ENCODE measurements around the gene RTP3. TPM values are rescaled to one million over a fixed set of nuclear protein-coding genes. Genes with fewer than 3 reads are reported as not detected.
"Not testable (repeated sequence)": the region's sequence is repeated elsewhere in the genome, so short reads cannot be mapped to it uniquely, and the experiment has no call there.

RTP3 gene
- polyA plus RNA-seq, 1 of the 3 experiments (the other 2 are of a cell fraction): not detected

DNA sequence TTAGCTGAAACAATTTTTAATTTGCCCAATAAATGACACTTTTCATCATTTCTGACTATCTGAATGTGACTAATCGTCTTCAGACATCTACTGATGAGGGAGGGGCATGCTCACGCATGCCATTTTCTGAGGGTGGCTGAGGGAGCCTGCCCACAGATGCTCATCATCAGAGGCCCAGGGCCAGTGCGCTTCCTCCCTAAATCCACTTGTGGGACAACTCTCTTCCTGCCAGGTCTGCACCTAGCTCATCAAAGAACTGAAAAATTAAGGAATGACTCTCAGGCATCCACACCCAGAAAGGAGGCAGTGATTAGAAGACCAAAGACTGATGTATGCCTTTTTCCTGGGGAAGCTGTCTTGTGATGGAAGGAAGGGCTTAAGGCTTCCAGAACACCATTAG lies 22.8 kb downstream of the RTP3 start:
- Histone ChIP-seq H3K4me2 (no peak overlapping the region), H3F3A (replicated peaks; ENCODE audit: insufficient read depth) (no peaks in the 10 kb centered on the region), H3K4me1 (ENCODE audit: control insufficient read depth in 1 of 2, insufficient read depth in 2 of 2, low read depth in 1 of 2, low read length in 1 of 2) (no peaks in the 10 kb centered on the region), H3K27me3 (ENCODE audit: insufficient read depth) (no peaks in the 10 kb centered on the region), H3K36me3 (replicated peaks in 1 of 2; ENCODE audit: control insufficient read depth in 1 of 2, insufficient read depth in 2 of 2, low read length in 1 of 2) (no peaks in the 10 kb centered on the region), H3K4me3 (ENCODE audit: low read depth in 2 of 2, low read length in 1 of 2) (no peak overlapping the region), H3K27ac (ENCODE audit: low read depth in 2 of 2, low read length in 1 of 2) (no peak overlapping the region), H3K79me2 (ENCODE audit: insufficient read depth) (no peaks in the 10 kb centered on the region), H4K20me1 (ENCODE audit: insufficient read depth) (no peaks in the 10 kb centered on the region), H3K9me3 (no peaks in the 10 kb centered on the region), H2AFZ (ENCODE audit: low read depth) (no peak overlapping the region), H3K9me2 (no peaks in the 10 kb centered on the region), H3K9ac (no peak overlapping the region)
- ChIA-PET POLR2A (no interaction called here), CTCF (interaction anchor here (2.4 kb wide), 1 partner anchor 31 kb away, joined by 10 read pairs; no protein-coding TSS in a partner anchor)
- DNase-seq: no peak
- TF ChIP-seq, protein P1, sequence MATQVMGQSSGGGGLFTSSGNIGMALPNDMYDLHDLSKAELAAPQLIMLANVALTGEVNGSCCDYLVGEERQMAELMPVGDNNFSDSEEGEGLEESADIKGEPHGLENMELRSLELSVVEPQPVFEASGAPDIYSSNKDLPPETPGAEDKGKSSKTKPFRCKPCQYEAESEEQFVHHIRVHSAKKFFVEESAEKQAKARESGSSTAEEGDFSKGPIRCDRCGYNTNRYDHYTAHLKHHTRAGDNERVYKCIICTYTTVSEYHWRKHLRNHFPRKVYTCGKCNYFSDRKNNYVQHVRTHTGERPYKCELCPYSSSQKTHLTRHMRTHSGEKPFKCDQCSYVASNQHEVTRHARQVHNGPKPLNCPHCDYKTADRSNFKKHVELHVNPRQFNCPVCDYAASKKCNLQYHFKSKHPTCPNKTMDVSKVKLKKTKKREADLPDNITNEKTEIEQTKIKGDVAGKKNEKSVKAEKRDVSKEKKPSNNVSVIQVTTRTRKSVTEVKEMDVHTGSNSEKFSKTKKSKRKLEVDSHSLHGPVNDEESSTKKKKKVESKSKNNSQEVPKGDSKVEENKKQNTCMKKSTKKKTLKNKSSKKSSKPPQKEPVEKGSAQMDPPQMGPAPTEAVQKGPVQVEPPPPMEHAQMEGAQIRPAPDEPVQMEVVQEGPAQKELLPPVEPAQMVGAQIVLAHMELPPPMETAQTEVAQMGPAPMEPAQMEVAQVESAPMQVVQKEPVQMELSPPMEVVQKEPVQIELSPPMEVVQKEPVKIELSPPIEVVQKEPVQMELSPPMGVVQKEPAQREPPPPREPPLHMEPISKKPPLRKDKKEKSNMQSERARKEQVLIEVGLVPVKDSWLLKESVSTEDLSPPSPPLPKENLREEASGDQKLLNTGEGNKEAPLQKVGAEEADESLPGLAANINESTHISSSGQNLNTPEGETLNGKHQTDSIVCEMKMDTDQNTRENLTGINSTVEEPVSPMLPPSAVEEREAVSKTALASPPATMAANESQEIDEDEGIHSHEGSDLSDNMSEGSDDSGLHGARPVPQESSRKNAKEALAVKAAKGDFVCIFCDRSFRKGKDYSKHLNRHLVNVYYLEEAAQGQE (IDR thresholded peaks at IDR 0.05; ENCODE audit: low read depth, low read length): no peak
- TF ChIP-seq MEF2A (IDR thresholded peaks at IDR 0.05; ENCODE audit: borderline replicate concordance, low read depth) (no peak), RFX5 (IDR thresholded peaks at IDR 0.05; ENCODE audit: low read length) (no peak), POLR2AphosphoS5 (IDR thresholded peaks at IDR 0.05; ENCODE audit: low read depth, low read length) (no peak), EP300 (IDR thresholded peaks at IDR 0.05; ENCODE audit: borderline replicate concordance in 1 of 2, low read depth in 1 of 2, low read length in 1 of 2) (no peak), MXI1 (IDR thresholded peaks at IDR 0.05; ENCODE audit: low read depth, low read length) (no peak), TCF12 (IDR thresholded peaks at IDR 0.05) (no peak), GABPA (IDR thresholded peaks at IDR 0.05; ENCODE audit: low read depth) (no peak)
- TF ChIP-seq, protein P2, sequence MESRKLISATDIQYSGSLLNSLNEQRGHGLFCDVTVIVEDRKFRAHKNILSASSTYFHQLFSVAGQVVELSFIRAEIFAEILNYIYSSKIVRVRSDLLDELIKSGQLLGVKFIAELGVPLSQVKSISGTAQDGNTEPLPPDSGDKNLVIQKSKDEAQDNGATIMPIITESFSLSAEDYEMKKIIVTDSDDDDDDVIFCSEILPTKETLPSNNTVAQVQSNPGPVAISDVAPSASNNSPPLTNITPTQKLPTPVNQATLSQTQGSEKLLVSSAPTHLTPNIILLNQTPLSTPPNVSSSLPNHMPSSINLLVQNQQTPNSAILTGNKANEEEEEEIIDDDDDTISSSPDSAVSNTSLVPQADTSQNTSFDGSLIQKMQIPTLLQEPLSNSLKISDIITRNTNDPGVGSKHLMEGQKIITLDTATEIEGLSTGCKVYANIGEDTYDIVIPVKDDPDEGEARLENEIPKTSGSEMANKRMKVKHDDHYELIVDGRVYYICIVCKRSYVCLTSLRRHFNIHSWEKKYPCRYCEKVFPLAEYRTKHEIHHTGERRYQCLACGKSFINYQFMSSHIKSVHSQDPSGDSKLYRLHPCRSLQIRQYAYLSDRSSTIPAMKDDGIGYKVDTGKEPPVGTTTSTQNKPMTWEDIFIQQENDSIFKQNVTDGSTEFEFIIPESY (IDR thresholded peaks at IDR 0.05; ENCODE audit: borderline replicate concordance, low read depth): no peak
- TF ChIP-seq, protein P3, sequence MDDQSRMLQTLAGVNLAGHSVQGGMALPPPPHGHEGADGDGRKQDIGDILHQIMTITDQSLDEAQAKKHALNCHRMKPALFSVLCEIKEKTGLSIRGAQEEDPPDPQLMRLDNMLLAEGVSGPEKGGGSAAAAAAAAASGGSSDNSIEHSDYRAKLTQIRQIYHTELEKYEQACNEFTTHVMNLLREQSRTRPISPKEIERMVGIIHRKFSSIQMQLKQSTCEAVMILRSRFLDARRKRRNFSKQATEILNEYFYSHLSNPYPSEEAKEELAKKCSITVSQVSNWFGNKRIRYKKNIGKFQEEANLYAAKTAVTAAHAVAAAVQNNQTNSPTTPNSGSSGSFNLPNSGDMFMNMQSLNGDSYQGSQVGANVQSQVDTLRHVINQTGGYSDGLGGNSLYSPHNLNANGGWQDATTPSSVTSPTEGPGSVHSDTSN (IDR thresholded peaks at IDR 0.05): no peak
- 59% methylated on average over 3 of the region's 3 CpGs for WGBS (ENCODE audit: low lambda C conversion rate)

DNA sequence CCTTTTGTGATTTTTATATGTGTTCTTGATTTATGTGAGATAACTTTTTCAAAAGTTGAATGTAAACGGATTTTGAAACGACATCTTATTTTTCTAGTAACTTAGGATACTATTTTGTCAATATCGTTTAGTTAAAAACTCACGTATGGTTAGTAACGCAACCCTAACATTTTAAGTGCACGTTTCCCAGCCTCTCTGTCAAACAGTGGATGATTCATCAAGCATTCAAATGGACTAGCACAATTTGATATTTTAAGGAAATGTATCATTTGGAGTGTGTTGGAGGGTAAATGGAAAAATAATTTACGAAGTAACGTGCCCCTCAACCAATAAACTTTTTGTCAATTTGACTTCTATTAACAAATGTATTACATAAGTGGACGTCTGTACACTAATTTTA lies 23.3 kb downstream of the RTP3 start:
- H3K4me1 ChIP-seq (ENCODE audit: control insufficient read depth in 1 of 2, insufficient read depth in 2 of 2, low read depth in 1 of 2, low read length in 1 of 2): no peaks in the 10 kb centered on the region
- ChIA-PET POLR2A (no interaction called here), CTCF (interaction anchor here (2.4 kb wide), 1 partner anchor 32 kb away, joined by 10 read pairs; no protein-coding TSS in a partner anchor)
- WGBS (ENCODE audit: low lambda C conversion rate): 72% methylated on average over 9 of the region's 9 CpGs
- H3K4me3 ChIP-seq (ENCODE audit: low read depth in 2 of 2, low read length in 1 of 2): no peak overlapping the region
- no peak overlapping the region for H2AFZ ChIP-seq (ENCODE audit: low read depth)
- H3K4me2 ChIP-seq: no peak overlapping the region
- H3K27me3 ChIP-seq (ENCODE audit: insufficient read depth): no peaks in the 10 kb centered on the region
- DNase-seq: no peak
- no peaks in the 10 kb centered on the region for H3K79me2 ChIP-seq (ENCODE audit: insufficient read depth)
- H3K9me3 ChIP-seq: no peaks in the 10 kb centered on the region
- H3K27ac ChIP-seq (ENCODE audit: low read depth in 2 of 2, low read length in 1 of 2): no peak overlapping the region
- H3K36me3 ChIP-seq (replicated peaks in 1 of 2; ENCODE audit: control insufficient read depth in 1 of 2, insufficient read depth in 2 of 2, low read length in 1 of 2): no peaks in the 10 kb centered on the region
- TF ChIP-seq MEF2A (IDR thresholded peaks at IDR 0.05; ENCODE audit: borderline replicate concordance, low read depth) (no peak), TCF12 (IDR thresholded peaks at IDR 0.05) (no peak), MXI1 (IDR thresholded peaks at IDR 0.05; ENCODE audit: low read depth, low read length) (no peak), EZH2phosphoT487 (IDR thresholded peaks at IDR 0.05; ENCODE audit: borderline replicate concordance, low read depth) (no peak)
- no peak overlapping the region for H3K9ac ChIP-seq
- no peaks in the 10 kb centered on the region for H3F3A ChIP-seq (replicated peaks; ENCODE audit: insufficient read depth)
- H3K9me2 ChIP-seq: no peaks in the 10 kb centered on the region
- no peaks in the 10 kb centered on the region for H4K20me1 ChIP-seq (ENCODE audit: insufficient read depth)

DNA sequence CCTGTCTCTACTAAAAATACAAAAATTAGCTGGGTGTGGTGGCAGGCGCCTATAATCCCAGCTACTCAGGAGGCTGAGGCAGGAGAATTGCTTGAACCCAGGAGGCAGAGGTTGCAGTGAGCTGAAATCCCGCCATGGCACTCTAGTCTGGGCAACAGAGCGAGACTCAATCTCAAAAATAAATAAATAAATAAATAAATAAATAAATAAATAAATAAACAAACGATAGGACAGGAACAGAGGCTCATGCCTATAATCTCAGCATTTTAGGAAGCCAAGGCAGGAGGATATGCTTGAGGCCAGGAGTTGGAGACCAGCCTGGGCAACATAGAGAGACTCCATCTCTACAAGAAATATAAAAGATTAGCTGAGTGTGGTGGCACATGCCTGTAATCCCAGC lies 24.4 kb downstream of the RTP3 start:
- H3K9me2 ChIP-seq; H3K27me3 ChIP-seq (ENCODE audit: insufficient read depth); POLR2A ChIA-PET; H3K27ac ChIP-seq (ENCODE audit: low read depth in 2 of 2, low read length in 1 of 2); H3K79me2 ChIP-seq (ENCODE audit: insufficient read depth); H3K4me2 ChIP-seq; H3K4me3 ChIP-seq (ENCODE audit: low read depth in 2 of 2, low read length in 1 of 2); H2AFZ ChIP-seq (ENCODE audit: low read depth); H4K20me1 ChIP-seq (ENCODE audit: insufficient read depth); H3K9ac ChIP-seq; DNase-seq; H3K9me3 ChIP-seq; H3K36me3 ChIP-seq (replicated peaks in 1 of 2; ENCODE audit: control insufficient read depth in 1 of 2, insufficient read depth in 2 of 2, low read length in 1 of 2); H3F3A ChIP-seq (replicated peaks; ENCODE audit: insufficient read depth); H3K4me1 ChIP-seq (ENCODE audit: control insufficient read depth in 1 of 2, insufficient read depth in 2 of 2, low read depth in 1 of 2, low read length in 1 of 2): not testable (repeated sequence)
- 46% methylated on average over 4 of the region's 4 CpGs for WGBS (ENCODE audit: low lambda C conversion rate)
- CTCF ChIA-PET: interaction anchor here (0.6 to 1.6 kb wide), 3 partner anchors 23 to 36 kb away, joined by 3 to 4 read pairs (median 3); no protein-coding TSS in a partner anchor
